Endothelial cell of umbilical vein (primary cell): ENCODE data around the gene DPF1. TPM values are rescaled to one million over a fixed set of nuclear protein-coding genes. Genes with fewer than 3 reads are reported as not detected.
"Not testable (repeated sequence)": the region's sequence is repeated elsewhere in the genome, so short reads cannot be mapped to it uniquely, and the experiment has no call there.

Experiments
- BruUV-seq: library from RNA; stranded (reverse); fragments of 400-500 nt; replicated peaks from 2 replicates; lab custom pipeline; 2021; lab: Mats Ljungman, UMichigan
- CTCF ChIA-PET: fragments of 300-600, 350-600 bp; sonication (Branson Sonifier 250); formaldehyde crosslinking; loops from one replicate; lab custom pipeline; 2021; ENCODE audit warnings: antibody characterized with exemption, inconsistent platforms; lab: Charles Lee
- POLR2A ChIA-PET: fragments of 300-600, 350-600 bp; sonication (Branson Sonifier 250); formaldehyde crosslinking; loops from one replicate; lab custom pipeline; 2021; ENCODE audit warnings: antibody characterized with exemption, inconsistent platforms; lab: Charles Lee
- DNase-seq: peaks from one replicate; pipeline ENCODE4 v3.0.0-alpha.2; 2011; ENCODE audit warnings: low read depth, low spot score
- FAIRE-seq: peaks from 2 replicates; lab custom pipeline; 2011; peaks lifted over from hg19 to GRCh38; lab: Jason Lieb, UNC
- H2AFZ ChIP-seq: 2 replicates; pipeline ENCODE4 v1.6.0; 2012; ENCODE audit warnings: low read depth, low read length, control low read depth, inconsistent platforms
- H3K27ac ChIP-seq: 2 replicates; pipeline ENCODE4 v1.5.1; 2011; ENCODE audit warnings: low read depth, mild to moderate bottlenecking, control low read depth, low read length, moderate library complexity; ENCODE audit not compliant: insufficient read depth
- H3K27me3 ChIP-seq, 2 experiments: 2 replicates each; pipeline versions ENCODE4 v1.6.0 to v1.6.1; 2011; ENCODE audit warnings: low read length in 2 of 2, mixed read lengths in 1 of 2; ENCODE audit not compliant: control insufficient read depth in 2 of 2, insufficient read depth in 2 of 2
- H3K36me3 ChIP-seq, 2 experiments: 2 replicates in 1 of 2; 3 replicates in 1 of 2; pipeline ENCODE4 v1.5.1; 2011; ENCODE audit warnings: low read length in 2 of 2, mild to moderate bottlenecking in 1 of 2, moderate library complexity in 1 of 2; ENCODE audit not compliant: control insufficient read depth in 2 of 2, insufficient read depth in 2 of 2; ENCODE audit errors: extremely low read depth in 1 of 2
- H3K4me1 ChIP-seq: 3 replicates; pipeline ENCODE4 v1.5.1; 2011; ENCODE audit warnings: mild to moderate bottlenecking, low read length; ENCODE audit not compliant: control insufficient read depth, insufficient read depth; ENCODE audit errors: extremely low read depth
- H3K4me2 ChIP-seq: 2 replicates; pipeline ENCODE4 v1.6.1; 2011; ENCODE audit warnings: low read length, control low read depth, mixed read lengths; ENCODE audit not compliant: insufficient read depth
- H3K4me3 ChIP-seq, 3 experiments: fragments of 200-600 bp in 1 of 3; sonication (generic), shearing (Covaris generic) in 1 of 3; replicated peaks in 1 of 3; 2 replicates each; pipeline ENCODE4 v1.5.1; 2011 to 2016; ENCODE audit warnings: control low read depth in 3 of 3, low read length in 3 of 3, mild to moderate bottlenecking in 2 of 3, inconsistent platforms in 1 of 3, low read depth in 1 of 3, moderate library complexity in 1 of 3; ENCODE audit not compliant: insufficient read depth in 1 of 3
- H3K79me2 ChIP-seq: 2 replicates; pipeline ENCODE4 v1.6.0; 2012; ENCODE audit warnings: low read length, inconsistent platforms; ENCODE audit not compliant: control insufficient read depth, insufficient read depth
- H3K9ac ChIP-seq: replicated peaks from 2 replicates; pipeline ENCODE3; 2011; ENCODE audit warnings: low read length, control low read depth; ENCODE audit not compliant: insufficient read depth; ENCODE audit errors: extremely low read depth
- H3K9me1 ChIP-seq: replicated peaks from 3 replicates; pipeline ENCODE4 v1.6.0; 2011; ENCODE audit warnings: mild to moderate bottlenecking, low read length; ENCODE audit not compliant: control insufficient read depth, insufficient read depth; ENCODE audit errors: extremely low read depth
- H3K9me3 ChIP-seq: replicated peaks from 2 replicates; pipeline ENCODE4 v1.5.1; 2012; ENCODE audit warnings: low read length, inconsistent platforms; ENCODE audit not compliant: control insufficient read depth, insufficient read depth
- H4K20me1 ChIP-seq: replicated peaks from 2 replicates; pipeline ENCODE3; 2011; ENCODE audit warnings: mild to moderate bottlenecking, low read length; ENCODE audit not compliant: control insufficient read depth, insufficient read depth; ENCODE audit errors: extremely low read depth
- CTCF ChIP-seq, 2 donors: IDR thresholded peaks; 1 replicate in 1 of 2; 2 replicates in 1 of 2; pipeline ENCODE4 v1.5.1; 2011; ENCODE audit warnings: low read length in 2 of 2, mild to moderate bottlenecking in 2 of 2, moderate library complexity in 2 of 2, control low read depth in 1 of 2, inconsistent platforms in 1 of 2, low read depth in 1 of 2; ENCODE audit not compliant: insufficient read depth in 1 of 2; ENCODE audit errors: extremely low read depth in 1 of 2
- EZH2 ChIP-seq: IDR thresholded peaks from 2 replicates; pipeline ENCODE4 v1.6.1; 2012; ENCODE audit warnings: borderline replicate concordance, low read depth, mild to moderate bottlenecking, moderate library complexity, low read length, inconsistent platforms; ENCODE audit not compliant: severe bottlenecking
- FOS ChIP-seq: IDR thresholded peaks from 2 replicates; pipeline ENCODE4 v1.6.1; 2011; ENCODE audit warnings: mild to moderate bottlenecking, low read length, moderate library complexity, borderline replicate concordance; ENCODE audit not compliant: insufficient read depth
- GATA2 ChIP-seq: IDR thresholded peaks from 2 replicates; pipeline ENCODE4 v1.7.0; 2011; ENCODE audit warnings: low read depth, mild to moderate bottlenecking, moderate library complexity, mixed read lengths, low read length; ENCODE audit not compliant: insufficient read length, insufficient read depth
- JUN ChIP-seq: IDR thresholded peaks from 2 replicates; pipeline ENCODE4 v1.6.1; 2011; ENCODE audit warnings: borderline replicate concordance, low read depth; ENCODE audit not compliant: insufficient read length, insufficient read depth
- MYC ChIP-seq: IDR thresholded peaks from one replicate; pipeline ENCODE4 v1.6.1; 2011; ENCODE audit warnings: mild to moderate bottlenecking, low read depth, low read length
- POLR2A ChIP-seq: IDR thresholded peaks from 2 replicates; pipeline ENCODE4 v1.6.1; 2012; ENCODE audit warnings: low read depth, mild to moderate bottlenecking, control low read depth, low read length
- POLR2AphosphoS5 ChIP-seq: IDR thresholded peaks from 2 replicates; pipeline ENCODE4 v1.6.1; 2012; ENCODE audit warnings: low read depth, mild to moderate bottlenecking, control low read depth, low read length, moderate library complexity; ENCODE audit not compliant: insufficient read depth
- dilution Hi-C: fragments of 300-500 bp; cut with MboI; formaldehyde crosslinking; loops from one replicate; pipeline ENCODE4 v1.15.0; 2019; ENCODE audit warnings: low sequenced_read_pairs; ENCODE audit not compliant: extremely low pct_ligation_motif_present
- intact Hi-C: fragments of 100-400 bp; cut with micrococcal nuclease; formaldehyde crosslinking; loops from one replicate; pipeline ENCODE4 v1.10.0; 2022
- polyA plus RNA-seq, 4 experiments: library from polyadenylated mRNA; depleted of rRNA in 3 of 4; stranded (reverse) in 3 of 4; unstranded in 1 of 4; fragments of >200 nt; gene quantifications; 2 replicates each; pipeline versions ENCODE4 v1.2.1 to v1.2.3, GENCODE V29; 2011 to 2012; ENCODE audit warnings: missing spikeins in 1 of 4
- total RNA-seq: library from RNA; stranded (reverse); gene quantifications from 2 replicates; pipeline ENCODE4 v1.2.3, GENCODE V29; 2021
- TF ChIP-seq, protein P1 (sequence below): IDR thresholded peaks from 2 replicates; pipeline ENCODE4 v1.6.1; 2011; ENCODE audit not compliant: insufficient read depth, insufficient read length

The DPF1 gene
- total and polyA plus RNA-seq, 2 donors (not counting 3 experiments of a cell fraction or from before 2014, with no cell fraction given) = 2.0 to 3.9 TPM

- Histone ChIP-seq H3K9me3 (no peaks in the 10 kb centered on the region), H3K9ac (no peak overlapping the region), H3K4me1 (peaks cover 20% of the 10 kb centered on the region), H3K36me3 (no peaks in the 10 kb centered on the region), H3K4me2 (no peak overlapping the region), H3K27ac (no peak overlapping the region), H3K27me3 (no peaks in the 10 kb centered on the region), H4K20me1 (no peaks in the 10 kb centered on the region), H2AFZ (no peak overlapping the region), H3K4me3 (no peak overlapping the region), H3K79me2 (no peaks in the 10 kb centered on the region), H3K9me1 (no peaks in the 10 kb centered on the region)
- FAIRE-seq (no peak), DNase-seq (no peak)
- dilution Hi-C loops (no loop called here), intact Hi-C loops (no loop called here)
- no TSS peak for BruUV-seq
- POLR2A ChIA-PET = no interaction called here
- TF ChIP-seq, protein P1, sequence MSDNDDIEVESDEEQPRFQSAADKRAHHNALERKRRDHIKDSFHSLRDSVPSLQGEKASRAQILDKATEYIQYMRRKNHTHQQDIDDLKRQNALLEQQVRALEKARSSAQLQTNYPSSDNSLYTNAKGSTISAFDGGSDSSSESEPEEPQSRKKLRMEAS = no peak
- TF ChIP-seq EZH2 (no peak), CTCF (IDR thresholded peaks at IDR 0.05; ENCODE audit: extremely low read depth in 1 of 2, insufficient read depth in 1 of 2, low read depth in 1 of 2, low read length in 2 of 2) (no peak), POLR2AphosphoS5 (no peak), FOS (no peak), JUN (no peak), GATA2 (no peak), POLR2A (no peak), MYC (no peak)
- CTCF ChIA-PET = no interaction called here
Measured at GRCh38 chr19:38262585-38263268, 38.7 kb upstream of the DPF1 start.

DNA sequence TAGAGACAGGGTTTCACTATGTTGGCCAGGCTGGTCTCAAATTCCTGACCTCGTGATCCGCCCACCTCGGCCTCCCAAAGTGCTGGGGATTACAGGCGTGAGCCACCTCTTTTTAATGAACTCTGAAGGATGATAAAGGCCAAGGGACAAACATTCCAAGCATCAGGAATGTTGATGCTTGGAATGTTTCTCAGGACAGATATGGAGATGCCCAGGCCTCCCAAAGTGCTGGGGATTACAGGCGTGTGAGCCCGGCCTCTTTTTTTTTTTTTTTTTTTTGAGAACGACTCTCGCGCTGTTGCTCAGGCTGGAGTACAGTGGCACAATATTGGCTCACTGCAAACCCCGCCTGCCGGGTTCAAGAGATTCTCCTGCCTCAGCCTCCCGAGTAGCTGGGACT lies 37.9 kb upstream of the DPF1 start:
- peaks cover 14% of the 10 kb centered on the region for H3K4me1 ChIP-seq
- dilution Hi-C loops, BruUV-seq, H3K79me2 ChIP-seq, H3K36me3 ChIP-seq, H4K20me1 ChIP-seq, H3K9me1 ChIP-seq, DNase-seq, H3K27me3 ChIP-seq, intact Hi-C loops, H3K9ac ChIP-seq, CTCF ChIA-PET, H2AFZ ChIP-seq, H3K4me2 ChIP-seq, H3K4me3 ChIP-seq, H3K27ac ChIP-seq, H3K9me3 ChIP-seq: not testable (repeated sequence)
- peak; percentile 8 for FAIRE-seq
- POLR2A ChIA-PET = interaction anchor here (0.6 kb wide), 1 partner anchor 48 kb away, joined by 3 read pairs; no protein-coding TSS in a partner anchor
